IMR-90 (cell line): ENCODE data around the gene MEGF10. TPM values are rescaled to one million over a fixed set of nuclear protein-coding genes. Genes with fewer than 3 reads are reported as not detected.

Source experiments
- ATAC-seq: fragments of 200-7000 bp; cut with Tn5 transposase; 2 replicates; pipeline ENCODE4 v1.9.1; 2020; ENCODE audit warnings: low read depth, mild to moderate bottlenecking, moderate library complexity
- BruUV-seq: library from RNA; stranded (reverse); fragments of 400-500 nt; replicated peaks from 2 replicates; lab custom pipeline; 2021; lab: Mats Ljungman, UMichigan
- CTCF ChIA-PET: fragments of 300-600 bp; formaldehyde crosslinking; extraction: SDS; loops from one replicate; lab custom pipeline; 2021; ENCODE audit warnings: antibody characterized with exemption; lab: Yijun Ruan, JAX
- POLR2A ChIA-PET: fragments of 300-600 bp; sonication (Branson Sonifier 250); formaldehyde crosslinking; loops from one replicate; lab custom pipeline; 2022; ENCODE audit warnings: antibody characterized with exemption; ENCODE audit not compliant: unreplicated experiment; lab: Charles Lee
- DNase-seq: peaks from one replicate; pipeline ENCODE4 v3.0.0; 2013
- H2AFZ ChIP-seq: replicated peaks from 2 replicates; pipeline ENCODE3; 2013; ENCODE audit warnings: low read length, mild to moderate bottlenecking; ENCODE audit not compliant: poor library complexity
- H2AK5ac ChIP-seq: 2 replicates; pipeline ENCODE4 v1.6.1; 2013; ENCODE audit warnings: low read depth, low read length, inconsistent platforms
- H2AK9ac ChIP-seq: replicated peaks from 2 replicates; pipeline ENCODE3; 2013; ENCODE audit warnings: mild to moderate bottlenecking, low read depth, low read length, moderate library complexity; ENCODE audit not compliant: poor library complexity
- H2BK120ac ChIP-seq: 2 replicates; pipeline ENCODE4 v1.6.1; 2013; ENCODE audit warnings: low read depth, low read length, inconsistent platforms
- H2BK15ac ChIP-seq: 3 replicates; pipeline ENCODE4 v1.6.1; 2013; ENCODE audit warnings: low read depth, low read length, inconsistent platforms
- H2BK20ac ChIP-seq: 2 replicates; pipeline ENCODE4 v1.6.1; 2013; ENCODE audit warnings: low read depth, mild to moderate bottlenecking, inconsistent platforms, low read length, moderate library complexity
- H2BK5ac ChIP-seq: 2 replicates; pipeline ENCODE4 v1.6.1; 2013; ENCODE audit warnings: mild to moderate bottlenecking, low read depth, low read length, inconsistent platforms; ENCODE audit not compliant: poor library complexity, severe bottlenecking
- H3K14ac ChIP-seq: replicated peaks from 2 replicates; pipeline ENCODE4 v1.6.1; 2013; ENCODE audit warnings: low read depth, low read length, inconsistent platforms
- H3K18ac ChIP-seq: 2 replicates; pipeline ENCODE4 v1.6.1; 2013; ENCODE audit warnings: low read depth, low read length, control low read depth
- H3K23ac ChIP-seq: 2 replicates; pipeline ENCODE4 v1.6.1; 2013; ENCODE audit warnings: low read depth, low read length, inconsistent platforms
- H3K27ac ChIP-seq: 2 replicates; pipeline ENCODE4 v1.5.1; 2013; ENCODE audit warnings: mild to moderate bottlenecking, control low read depth, low read length; ENCODE audit not compliant: insufficient read depth
- H3K27me3 ChIP-seq: 2 replicates; pipeline ENCODE4 v1.6.1; 2013; ENCODE audit warnings: low read length; ENCODE audit not compliant: control insufficient read depth, insufficient read depth
- H3K36me3 ChIP-seq: 2 replicates; pipeline ENCODE4 v1.6.1; 2013; ENCODE audit warnings: low read length, mixed read lengths; ENCODE audit not compliant: control insufficient read depth, insufficient read depth
- H3K4ac ChIP-seq: 2 replicates; pipeline ENCODE4 v1.6.1; 2013; ENCODE audit warnings: low read depth, low read length, inconsistent platforms
- H3K4me1 ChIP-seq: 2 replicates; pipeline ENCODE4 v1.6.1; 2013; ENCODE audit warnings: low read length, mixed read lengths; ENCODE audit not compliant: control insufficient read depth, insufficient read depth
- H3K4me2 ChIP-seq: 2 replicates; pipeline ENCODE4 v1.6.1; 2013; ENCODE audit warnings: low read depth, mild to moderate bottlenecking, control low read depth, low read length, moderate library complexity
- H3K4me3 ChIP-seq: 2 replicates; pipeline ENCODE4 v1.5.1; 2013; ENCODE audit warnings: low read depth, mild to moderate bottlenecking, control low read depth, low read length, moderate library complexity; ENCODE audit not compliant: insufficient read depth
- H3K56ac ChIP-seq: 2 replicates; pipeline ENCODE4 v1.6.1; 2013; ENCODE audit warnings: low read length, inconsistent platforms; ENCODE audit not compliant: insufficient read depth; ENCODE audit errors: extremely low read depth
- H3K79me1 ChIP-seq, 2 experiments: 2 replicates each; pipeline ENCODE4 v1.6.1; 2013; ENCODE audit warnings: low read length in 2 of 2, inconsistent platforms in 1 of 2, low read depth in 1 of 2
- H3K9ac ChIP-seq: 2 replicates; pipeline ENCODE4 v1.6.1; 2013; ENCODE audit warnings: low read depth, low read length, control low read depth
- H3K9me1 ChIP-seq: 2 replicates; pipeline ENCODE4 v1.6.1; 2013; ENCODE audit warnings: low read length, inconsistent platforms; ENCODE audit not compliant: insufficient read depth
- H3K9me3 ChIP-seq: 2 replicates; pipeline ENCODE4 v1.6.1; 2013; ENCODE audit warnings: low read length; ENCODE audit not compliant: control insufficient read depth, insufficient read depth
- H4K20me1 ChIP-seq: 2 replicates; pipeline ENCODE4 v1.6.1; 2013; ENCODE audit warnings: low read length, inconsistent platforms; ENCODE audit not compliant: insufficient read depth
- H4K5ac ChIP-seq: 2 replicates; pipeline ENCODE4 v1.6.1; 2013; ENCODE audit warnings: mild to moderate bottlenecking, low read depth, low read length, control low read depth
- H4K8ac ChIP-seq, 2 experiments: 2 replicates each; pipeline ENCODE4 v1.6.1; 2013; ENCODE audit warnings: low read depth in 2 of 2, low read length in 2 of 2, control low read depth in 1 of 2, inconsistent platforms in 1 of 2
- H4K91ac ChIP-seq: 2 replicates; pipeline ENCODE4 v1.6.1; 2013; ENCODE audit warnings: low read depth, low read length, inconsistent platforms; ENCODE audit not compliant: insufficient read depth
- CTCF ChIP-seq: conservative IDR thresholded peaks from 2 replicates; pipeline ENCODE4 v1.5.1; 2012; ENCODE audit warnings: mild to moderate bottlenecking, low read depth, low read length, improper control_type of control experiment
- FOS ChIP-seq: fragments of 150-350 bp; IDR thresholded peaks from 2 replicates; pipeline ENCODE4 v1.6.1; 2016; ENCODE audit warnings: low read depth, low read length
- MAZ ChIP-seq: IDR thresholded peaks from 2 replicates; pipeline ENCODE4 v1.6.1; 2012; ENCODE audit warnings: low read depth, mild to moderate bottlenecking, low read length, improper control_type of control experiment, moderate library complexity, borderline replicate concordance
- MXI1 ChIP-seq: IDR thresholded peaks from 2 replicates; pipeline ENCODE4 v1.6.1; 2012; ENCODE audit warnings: low read depth, mild to moderate bottlenecking, low read length, moderate library complexity, borderline replicate concordance
- RCOR1 ChIP-seq: IDR thresholded peaks from 2 replicates; pipeline ENCODE4 v1.6.1; 2012; ENCODE audit warnings: mild to moderate bottlenecking, low read length, improper control_type of control experiment; ENCODE audit not compliant: insufficient replicate concordance
- SMC3 ChIP-seq: fragments of 150-350 bp; IDR thresholded peaks from 2 replicates; pipeline ENCODE4 v1.6.1; 2016; ENCODE audit warnings: low read depth, mild to moderate bottlenecking, antibody characterized with exemption, low read length, moderate library complexity
- WGBS, 2 experiments: methylation state at CpG; one replicate each; pipeline versions ENCODE4 v1.1.5 to v1.1.7; 2013; ENCODE audit warnings: missing lambda C conversion rate in 2 of 2; ENCODE audit not compliant: insufficient read length in 1 of 2; ENCODE audit errors: extremely low coverage in 2 of 2; 5-methylcytosine and 5-hydroxymethylcytosine counted together
- dilution Hi-C: fragments of 300-500 bp; cut with HindIII; formaldehyde crosslinking; loops from one replicate; pipeline ENCODE4 v1.14.3; 2018; ENCODE audit warnings: low sequenced_read_pairs; ENCODE audit not compliant: unreplicated experiment
- in situ Hi-C: fragments of 300-500 bp; cut with MboI; formaldehyde crosslinking; loops from 3 replicates; pipeline ENCODE4 v1.14.3; 2019; ENCODE audit warnings: low sequenced_read_pairs, inconsistent platforms, mixed read lengths
- intact Hi-C: fragments of 100-400 bp; cut with micrococcal nuclease; formaldehyde crosslinking; loops from 2 replicates; pipeline ENCODE4 v1.10.0; 2022
- polyA plus RNA-seq, 3 experiments: library from polyadenylated mRNA; depleted of rRNA; stranded (reverse); fragments of >200 nt; gene quantifications; 2 replicates each; pipeline ENCODE4 v1.2.3, GENCODE V29; 2012; ENCODE audit warnings: low replicate concordance in 1 of 3
- total RNA-seq: library from RNA; depleted of rRNA; stranded (reverse); fragments of >200 nt; gene quantifications from 2 replicates; pipeline ENCODE4 v1.2.3, GENCODE V29; 2012

The MEGF10 gene
- total and polyA plus RNA-seq, 2 of the 4 experiments (the other 2 are of a cell fraction), result not detected

GRCh38 chr5:127389601-127390000, 99.0 kb downstream of the MEGF10 start:
- Histone ChIP-seq H3K9me3 (no peaks in the 10 kb centered on the region), H3K4me1 (peaks cover 2% of the 10 kb centered on the region; the same call in 1 of the 2 replicates), H3K79me1 (no peaks in the 10 kb centered on the region), H3K4me2 (no peak overlapping the region), H2AFZ (no peak overlapping the region), H3K9me1 (no peaks in the 10 kb centered on the region), H3K23ac (no peak overlapping the region), H3K4me3 (no peak overlapping the region), H2AK9ac (no peak overlapping the region), H3K9ac (no peak overlapping the region), H2BK15ac (no peak overlapping the region), H2BK120ac (no peak overlapping the region), H4K5ac (no peak overlapping the region), H2AK5ac (no peak overlapping the region), H4K8ac (no peak overlapping the region), H3K56ac (no peak overlapping the region), H3K27ac (no peak overlapping the region), H3K4ac (no peak overlapping the region), H3K27me3 (peaks cover 9% of the 10 kb centered on the region; the same call in 1 of the 2 replicates), H2BK20ac (no peak overlapping the region), H2BK5ac (no peak overlapping the region), H3K36me3 (no peaks in the 10 kb centered on the region), H3K14ac (no peak overlapping the region), H4K20me1 (no peaks in the 10 kb centered on the region), H4K91ac (no peak overlapping the region), H3K18ac (no peak overlapping the region)
- intact Hi-C loops (loop anchor here (10.0 kb wide), 1 partner anchor 525 kb away; no protein-coding TSS in a partner anchor), in situ Hi-C loops (no loop called here), dilution Hi-C loops (no loop called here)
- no peak for DNase-seq
- BruUV-seq, result no TSS peak
- no CpG with 5 or more reads among the region's 2 CpGs for WGBS, 2 experiments
- ChIA-PET CTCF (interaction anchor here (0.5 kb wide), 1 partner anchor 104 kb away, joined by 3 read pairs; no protein-coding TSS in a partner anchor), POLR2A (no interaction called here)
- TF ChIP-seq SMC3, result no peak
- TF ChIP-seq MAZ, result no peak
- TF ChIP-seq RCOR1, result no peak
- TF ChIP-seq MXI1, result no peak
- no peak for TF ChIP-seq FOS
- no peak for TF ChIP-seq CTCF
- ATAC-seq, result no peak
